ENCODE measurements around the gene HSFX4.
"Not testable (repeated sequence)": the region's sequence is repeated elsewhere in the genome, so short reads cannot be mapped to it uniquely, and the experiment has no call there.

DNA sequence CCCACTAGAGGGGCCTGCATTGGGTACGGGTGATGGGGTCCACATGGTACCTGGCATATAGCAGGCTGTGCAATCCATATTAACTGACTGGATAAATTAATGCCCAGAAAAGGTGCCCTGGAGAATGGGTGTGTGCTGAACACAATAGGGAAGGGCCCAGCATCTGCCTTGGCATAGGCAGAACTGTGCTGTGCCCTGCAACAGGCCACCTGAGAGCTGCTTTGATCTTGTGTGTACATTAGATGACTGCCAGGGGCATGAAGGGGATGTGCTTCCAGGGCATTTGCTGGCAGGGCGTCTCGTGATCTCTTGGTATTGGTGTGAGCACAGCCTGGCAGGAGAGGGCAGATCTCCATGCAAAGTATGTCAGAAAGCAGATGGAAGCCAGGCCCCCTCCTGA lies 17.6 kb downstream of the HSFX4 start:
- TF ChIP-seq EZH2phosphoT487, EZH2 (IDR thresholded peaks at IDR 0.05): not testable (repeated sequence)
